GM12878 (cell line): ENCODE results near the gene UNC45A. TPM values are rescaled to one million over a fixed set of nuclear protein-coding genes. Genes with fewer than 3 reads are reported as not detected.

Experiments
- ATAC-seq: fragments of 200-7000 bp; cut with Tn5 transposase; 3 replicates; pipeline ENCODE4 v1.9.1; 2020; ENCODE audit warnings: mild to moderate bottlenecking, moderate library complexity
- BruUV-seq: library from RNA; stranded (reverse); fragments of 400-500 nt; replicated peaks from 2 replicates; lab custom pipeline; 2021; lab: Mats Ljungman, UMichigan
- CTCF ChIA-PET: fragments of 300-600 bp; sonication (Branson Sonifier 250); formaldehyde crosslinking; extraction: SDS; loops from one replicate; lab custom pipeline; 2021; ENCODE audit warnings: inconsistent platforms; lab: Yijun Ruan, JAX
- POLR2A ChIA-PET: fragments of 350-600 bp; formaldehyde crosslinking; extraction: SDS; loops from one replicate; lab custom pipeline; 2021; ENCODE audit warnings: inconsistent platforms; lab: Charles Lee
- RAD21 ChIA-PET: fragments of 300-600 bp; sonication (Branson Sonifier 250); formaldehyde crosslinking; loops from one replicate; lab custom pipeline; 2023; ENCODE audit warnings: antibody characterized with exemption; ENCODE audit not compliant: unreplicated experiment; lab: Charles Lee
- SMC1A ChIA-PET: fragments of 300-600 bp; sonication (Branson Sonifier 250); formaldehyde crosslinking; loops from one replicate; lab custom pipeline; 2023; ENCODE audit not compliant: unreplicated experiment, uncharacterized antibody; lab: Charles Lee
- DNase-seq: peaks from one replicate; pipeline ENCODE4 v3.0.0-alpha.2; 2011; ENCODE audit warnings: low read depth, low spot score
- FAIRE-seq: peaks from 3 replicates; lab custom pipeline; 2011; peaks lifted over from hg19 to GRCh38; lab: Jason Lieb, UNC
- H2AFZ ChIP-seq: 2 replicates; pipeline ENCODE4 v1.6.0; 2011; ENCODE audit warnings: low read depth, low read length, control low read depth; ENCODE audit not compliant: control insufficient read depth
- H3K27ac ChIP-seq: 2 replicates; pipeline ENCODE4 v1.5.1; 2011; ENCODE audit warnings: control low read depth; ENCODE audit not compliant: control insufficient read depth, insufficient read depth
- H3K27me3 ChIP-seq, 2 experiments: replicated peaks in 1 of 2; 2 replicates each; pipeline versions ENCODE4 v1.6.0 to v1.6.1; 2011; ENCODE audit warnings: low read length in 1 of 2; ENCODE audit not compliant: control insufficient read depth in 2 of 2, insufficient read depth in 2 of 2
- H3K36me3 ChIP-seq, 2 experiments: 2 replicates each; pipeline ENCODE4 v1.5.1; 2011; ENCODE audit warnings: low read length in 1 of 2; ENCODE audit not compliant: control insufficient read depth in 2 of 2, insufficient read depth in 2 of 2
- H3K4me1 ChIP-seq: 2 replicates; pipeline ENCODE4 v1.6.1; 2011; ENCODE audit warnings: mild to moderate bottlenecking, low read length, moderate library complexity, mixed read lengths; ENCODE audit not compliant: control insufficient read depth, insufficient read depth
- H3K4me2 ChIP-seq: 2 replicates; pipeline ENCODE4 v1.6.0; 2011; ENCODE audit warnings: control low read depth; ENCODE audit not compliant: control insufficient read depth, insufficient read depth
- H3K4me3 ChIP-seq: fragments of 200-600 bp; sonication (generic); 2 replicates; pipeline ENCODE4 v1.5.1; 2016
- H3K79me2 ChIP-seq: 2 replicates; pipeline ENCODE4 v1.6.0; 2011; ENCODE audit warnings: low read length; ENCODE audit not compliant: control insufficient read depth, insufficient read depth
- H3K9ac ChIP-seq: 2 replicates; pipeline ENCODE4 v1.8.0; 2011; ENCODE audit warnings: low read length, control low read depth, mixed read lengths; ENCODE audit not compliant: control insufficient read depth, insufficient read depth
- H3K9me3 ChIP-seq: replicated peaks from 3 replicates; pipeline ENCODE4 v1.5.1; 2011; ENCODE audit warnings: mild to moderate bottlenecking, low read length; ENCODE audit not compliant: control insufficient read depth, insufficient read depth
- H4K20me1 ChIP-seq: 2 replicates; pipeline ENCODE4 v1.6.0; 2011; ENCODE audit not compliant: control insufficient read depth, insufficient read depth
- CHD1 ChIP-seq: IDR thresholded peaks from 2 replicates; pipeline ENCODE4 v1.6.1; 2012; ENCODE audit warnings: low read depth, low read length, improper control_type of control experiment
- LARP7 ChIP-seq: fragments of 450-650 bp; IDR thresholded peaks from 2 replicates; pipeline ENCODE4 v1.6.1; 2017; ENCODE audit warnings: mild to moderate bottlenecking
- RELA ChIP-seq: fragments of 450-650 bp; IDR thresholded peaks from 2 replicates; pipeline ENCODE4 v1.8.0; 2014; ENCODE audit warnings: borderline replicate concordance; ENCODE audit not compliant: partially characterized antibody
- WGBS: methylation state at CpG from one replicate; pipeline ENCODE4 v1.1.6; 2016; ENCODE audit warnings: low lambda C conversion rate; ENCODE audit not compliant: insufficient replicate concordance, insufficient coverage; ENCODE audit errors: missing lambda C conversion rate; 5-methylcytosine and 5-hydroxymethylcytosine counted together
- in situ Hi-C: fragments of 300-500 bp; cut with MboI; formaldehyde crosslinking; loops from 9 replicates; pipeline ENCODE4 v1.14.3; 2018; ENCODE audit warnings: mixed read lengths
- intact Hi-C: fragments of 100-400 bp; cut with micrococcal nuclease; formaldehyde crosslinking; loops from one replicate; pipeline ENCODE4 v1.14.2; 2022; ENCODE audit not compliant: unreplicated experiment
- polyA plus RNA-seq, 11 experiments: library from polyadenylated mRNA; depleted of rRNA in 4 of 11; unstranded in 6 of 11; stranded (reverse) in 5 of 11; fragments of >200 nt; fragmentation: Nextera tagmentation in 4 of 11; fragmentation: Illumina TruSeq in 1 of 11; extraction: Ambion mirVana in 4 of 11; extraction: Trizol in 1 of 11; gene quantifications; 1 replicate in 1 of 11; 2 replicates in 10 of 11; pipeline versions ENCODE4 v1.2.1 to v1.2.3, GENCODE V29; 2011 to 2016; ENCODE audit warnings: inconsistent platforms in 2 of 11, missing spikeins in 2 of 11, low read depth in 1 of 11
- total RNA-seq, 4 experiments: library from RNA; depleted of rRNA in 3 of 4; stranded (reverse); fragments of >200 nt in 3 of 4; fragmentation: Illumina TruSeq in 1 of 4; extraction: Trizol in 1 of 4; gene quantifications; 2 replicates each; pipeline versions ENCODE4 v1.2.1 to v1.2.3, GENCODE V29; 2013 to 2021

The UNC45A gene
- total and polyA plus RNA-seq, 10 of the 15 experiments (the other 5 are each of a cell fraction or from before 2014, with no cell fraction given): 10.3 to 57.8 (median 40.5) TPM

- peak overlapping the region; percentile 99 for H2AFZ ChIP-seq
- H3K4me3 ChIP-seq: peak overlapping the region; percentile 99
- no peaks in the 10 kb centered on the region for H3K27me3 ChIP-seq
- H3K36me3 ChIP-seq: peaks cover 3% of the 10 kb centered on the region in 2 experiments; a peak in 2 of 4 replicates
- peak overlapping the region; percentile 99 for H3K9ac ChIP-seq
- peaks cover 63% of the 10 kb centered on the region for H3K79me2 ChIP-seq
- H3K9me3 ChIP-seq: no peaks in the 10 kb centered on the region
- ChIA-PET POLR2A (interaction anchor here (0.6 to 1.7 kb wide), 7 partner anchors 8 to 1102 kb away, joined by 3 to 9 read pairs (median 3); partner anchors contain the start of genes RCCD1 and UNC45A), RAD21 (interaction anchor here (1.0 to 1.4 kb wide), 3 partner anchors 28 to 278 kb away, joined by 3 read pairs; partner anchors contain the start of gene VPS33B), SMC1A (interaction anchor here (1.4 to 2.0 kb wide), 2 partner anchors 11 to 13 kb away, joined by 4 to 6 read pairs; no protein-coding TSS in a partner anchor), CTCF (interaction anchor here (0.6 to 1.5 kb wide), 5 partner anchors 11 to 56 kb away, joined by 3 to 4 read pairs (median 3); partner anchors contain the start of gene RCCD1)
- WGBS: under 1% methylated on average over 49 of the region's 50 CpGs
- in situ Hi-C loops (loop anchor here (25.0 kb wide), 1 partner anchor 1993 kb away; no protein-coding TSS in a partner anchor), intact Hi-C loops (loop anchor here (1.0 to 5.0 kb wide), 2 partner anchors 28 to 37 kb away; partner anchors contain the start of gene VPS33B)
- FAIRE-seq (no peak), DNase-seq (no peak), ATAC-seq (peak; percentile 40)
- H4K20me1 ChIP-seq: no peaks in the 10 kb centered on the region
- H3K4me2 ChIP-seq: peak overlapping the region; percentile 55; the same call in 1 of the 2 replicates
- H3K27ac ChIP-seq: peak overlapping the region; percentile 96
- TF ChIP-seq LARP7 (peak; percentile 66), CHD1 (peak; percentile 71; the same call in 1 of the 2 replicates), RELA (no peak)
- BruUV-seq: no TSS peak
- H3K4me1 ChIP-seq: peaks cover 5% of the 10 kb centered on the region; the same call in 1 of the 2 replicates
These were observed 59.0 kb downstream of the UNC45A start for GRCh38 chr15:90994059-90994416.
